ENCODE data around the gene TMPRSS2.

Gene TMPRSS2

GRCh38 chr21:41542727-41543126 is 34.8 kb upstream of the TMPRSS2 start:
- no peak for FAIRE-seq
- no peak for TF ChIP-seq CTCF (IDR thresholded peaks at IDR 0.05; ENCODE audit: insufficient read depth, missing control alignments)

GRCh38 chr21:41537356-41537755 is 29.4 kb upstream of the TMPRSS2 start:
- no peak for DNase-seq (ENCODE audit: insufficient read length, low spot score)
- no peak for TF ChIP-seq CTCF (IDR thresholded peaks at IDR 0.05; ENCODE audit: insufficient read depth, missing control alignments)
- no peak for FAIRE-seq

More at GRCh38 chr21:41542727-41543126, 34.8 kb upstream of the TMPRSS2 start:
- no peak for DNase-seq (ENCODE audit: insufficient read length, low spot score)

- FAIRE-seq, result no peak
Measured at GRCh38 chr21:41536827-41537103, 28.8 kb upstream of the TMPRSS2 start.

GRCh38 chr21:41536076-41536826 is 28.3 kb upstream of the TMPRSS2 start:
- DNase-seq (ENCODE audit: insufficient read length, low spot score), result no peak
- FAIRE-seq, result no peak
- TF ChIP-seq CTCF (IDR thresholded peaks at IDR 0.05; ENCODE audit: insufficient read depth, missing control alignments), result no peak

More at GRCh38 chr21:41536827-41537103, 28.8 kb upstream of the TMPRSS2 start:
- TF ChIP-seq CTCF (IDR thresholded peaks at IDR 0.05; ENCODE audit: insufficient read depth, missing control alignments), result no peak
- DNase-seq (ENCODE audit: insufficient read length, low spot score), result no peak

GRCh38 chr21:41530366-41530765 is 22.4 kb upstream of the TMPRSS2 start:
- no peak for FAIRE-seq

DNA sequence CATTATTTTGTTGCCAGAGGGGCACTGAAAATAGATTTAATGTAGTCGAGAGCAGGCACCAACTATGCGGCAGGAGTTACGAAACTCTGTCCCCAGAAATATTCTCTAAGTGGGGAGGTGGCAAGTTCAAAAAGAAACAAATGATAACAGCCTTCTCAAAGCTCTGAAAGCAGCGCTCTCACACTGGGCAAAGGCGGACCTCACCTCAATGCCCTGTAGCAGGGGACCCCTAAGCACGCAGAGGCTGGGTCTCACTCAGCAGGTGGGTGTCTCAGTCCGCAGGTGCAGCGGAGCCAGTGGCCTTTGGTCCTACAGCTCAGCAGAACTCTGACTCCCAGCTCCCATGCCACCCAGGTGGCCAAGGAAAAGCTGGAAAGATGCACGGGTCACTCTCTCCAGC is 21.8 kb upstream of the TMPRSS2 start:
- FAIRE-seq, result no peak
- DNase-seq (ENCODE audit: insufficient read length, low spot score), result no peak
- TF ChIP-seq CTCF (IDR thresholded peaks at IDR 0.05; ENCODE audit: insufficient read depth, missing control alignments), result no peak

More at GRCh38 chr21:41530366-41530765, 22.4 kb upstream of the TMPRSS2 start:
- DNase-seq (ENCODE audit: insufficient read length, low spot score), result no peak
- no peak for TF ChIP-seq CTCF (IDR thresholded peaks at IDR 0.05; ENCODE audit: insufficient read depth, missing control alignments)

DNA sequence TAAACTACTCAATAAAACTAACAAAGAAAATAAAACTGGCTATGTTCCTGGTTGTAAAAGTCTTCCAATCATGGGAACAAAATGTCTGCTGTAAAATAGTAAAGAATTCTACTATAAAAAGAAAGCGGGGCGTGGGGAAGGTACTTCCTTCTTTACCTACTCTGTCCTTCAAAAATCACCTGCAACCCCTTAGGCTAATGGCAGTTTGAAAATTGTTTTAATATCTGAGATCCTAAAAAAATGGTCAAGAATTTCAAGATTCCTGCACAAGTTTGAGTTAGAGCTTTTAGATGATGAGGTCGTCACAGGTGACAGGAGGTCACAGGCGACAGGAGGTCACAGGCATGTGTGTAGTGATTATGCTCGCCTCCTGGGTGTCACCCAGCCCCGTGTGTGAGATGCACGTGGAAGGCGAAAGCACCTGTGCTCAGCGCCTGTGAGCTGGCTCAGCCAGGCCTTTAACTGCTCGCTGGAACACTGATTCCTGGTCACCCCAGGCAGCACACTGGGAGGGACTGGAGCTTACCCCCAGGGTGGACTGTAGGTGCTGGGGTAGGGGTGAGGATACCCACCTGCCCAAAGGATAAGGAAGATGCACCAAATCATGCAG is 18.6 kb upstream of the TMPRSS2 start:
- no peak for DNase-seq (ENCODE audit: insufficient read length, low spot score)
- FAIRE-seq, result no peak
- no peak for TF ChIP-seq CTCF (IDR thresholded peaks at IDR 0.05; ENCODE audit: insufficient read depth, missing control alignments)
